HepG2 (cell line): Measurements from ENCODE around the gene ANKRD65. TPM values are rescaled to one million over a fixed set of nuclear protein-coding genes. Genes with fewer than 3 reads are reported as not detected.

ENCODE experiments used
- BATF2 ChIP-seq: sonication (generic); formaldehyde crosslinking; IDR thresholded peaks from 2 replicates; pipeline ENCODE4 v1.8.0; 2022; ENCODE audit warnings: mild to moderate bottlenecking, missing genetic modification reagents, moderate library complexity
- MIER2 ChIP-seq: IDR thresholded peaks from 2 replicates; pipeline ENCODE4 v1.6.1; 2016; ENCODE audit warnings: missing biosample characterization, missing genetic modification reagents
- NFRKB ChIP-seq: fragments of 450-650 bp; IDR thresholded peaks from 2 replicates; pipeline ENCODE4 v1.6.1; 2017
- NPAS2 ChIP-seq: sonication (generic); formaldehyde crosslinking; IDR thresholded peaks from 2 replicates; pipeline ENCODE4 v1.8.0; 2022; ENCODE audit warnings: mild to moderate bottlenecking, missing genetic modification reagents, borderline replicate concordance
- NR2F1 ChIP-seq, 2 experiments: fragments of 450-650 bp in 1 of 2; formaldehyde crosslinking in 1 of 2; IDR thresholded peaks; 2 replicates each; pipeline versions ENCODE4 v1.5.0 to v1.6.1; 2016 to 2020; ENCODE audit warnings: mild to moderate bottlenecking in 1 of 2, missing compliant biosample characterization in 1 of 2, missing genetic modification reagents in 1 of 2, moderate library complexity in 1 of 2
- PAXIP1 ChIP-seq: sonication (generic); formaldehyde crosslinking; conservative IDR thresholded peaks from 2 replicates; pipeline ENCODE4 v1.4.0; 2020; ENCODE audit warnings: mild to moderate bottlenecking, missing genetic modification reagents, moderate library complexity
- PHF21A ChIP-seq: sonication (generic); formaldehyde crosslinking; IDR thresholded peaks from 2 replicates; pipeline ENCODE4 v1.5.0; 2020; ENCODE audit warnings: mild to moderate bottlenecking, missing genetic modification reagents
- POLR2A ChIP-seq, 2 experiments: IDR thresholded peaks; 2 replicates each; pipeline ENCODE4 v1.6.1; 2011; ENCODE audit warnings: low read depth in 2 of 2, low read length in 2 of 2, mild to moderate bottlenecking in 1 of 2, moderate library complexity in 1 of 2; ENCODE audit not compliant: insufficient read depth in 1 of 2
- REL ChIP-seq: sonication (generic); formaldehyde crosslinking; conservative IDR thresholded peaks from 2 replicates; pipeline ENCODE4 v1.8.0; 2022; ENCODE audit warnings: mild to moderate bottlenecking, missing genetic modification reagents, moderate library complexity
- RFX5 ChIP-seq: IDR thresholded peaks from 2 replicates; pipeline ENCODE4 v1.6.1; 2011; ENCODE audit warnings: low read depth, low read length, improper control_type of control experiment
- SMAD9 ChIP-seq: sonication (generic); formaldehyde crosslinking; IDR thresholded peaks from 2 replicates; pipeline ENCODE4 v1.5.1; 2020; ENCODE audit warnings: mild to moderate bottlenecking, missing genetic modification reagents
- SNAPC5 ChIP-seq: sonication (generic); formaldehyde crosslinking; IDR thresholded peaks from 2 replicates; pipeline ENCODE4 v1.8.1; 2023; ENCODE audit warnings: mild to moderate bottlenecking, missing genetic modification reagents, borderline replicate concordance
- TAF15 ChIP-seq: fragments of 200-400 bp; formaldehyde crosslinking; IDR thresholded peaks from one replicate; pipeline ENCODE4 v1.6.1; 2018; ENCODE audit warnings: mild to moderate bottlenecking, low read depth, low read length; ENCODE audit not compliant: poor library complexity, severe bottlenecking
- ZBED4 ChIP-seq: sonication (generic); formaldehyde crosslinking; IDR thresholded peaks from 2 replicates; pipeline ENCODE4 v1.4.0; 2020; ENCODE audit warnings: missing genetic modification reagents, borderline replicate concordance
- ZBTB21 ChIP-seq: sonication (generic); formaldehyde crosslinking; IDR thresholded peaks from 2 replicates; pipeline ENCODE4 v1.4.0; 2020; ENCODE audit warnings: missing genetic modification reagents
- ZFP41 ChIP-seq: sonication (generic); formaldehyde crosslinking; IDR thresholded peaks from 2 replicates; pipeline ENCODE4 v1.4.0; 2020; ENCODE audit warnings: mild to moderate bottlenecking, missing genetic modification reagents, borderline replicate concordance
- ZFYVE20 ChIP-seq: sonication (generic); formaldehyde crosslinking; IDR thresholded peaks from 2 replicates; pipeline ENCODE4 v1.8.0; 2023; ENCODE audit warnings: low read depth, mild to moderate bottlenecking, moderate library complexity, missing genetic modification reagents, borderline replicate concordance
- ZNF230 ChIP-seq: sonication (generic); formaldehyde crosslinking; IDR thresholded peaks from 2 replicates; pipeline ENCODE4 v1.4.0; 2020; ENCODE audit warnings: mild to moderate bottlenecking, missing genetic modification reagents
- ZNF24 ChIP-seq: fragments of 450-650 bp; IDR thresholded peaks from 2 replicates; pipeline ENCODE4 v1.6.1; 2017; ENCODE audit warnings: antibody characterized with exemption, mild to moderate bottlenecking
- ZNF691 ChIP-seq: sonication (generic); formaldehyde crosslinking; IDR thresholded peaks from 2 replicates; pipeline ENCODE4 v1.4.0; 2020; ENCODE audit warnings: missing genetic modification reagents, low read depth, mild to moderate bottlenecking, borderline replicate concordance
- ZNF777 ChIP-seq: sonication (generic); formaldehyde crosslinking; IDR thresholded peaks from 2 replicates; pipeline ENCODE4 v1.4.0; 2020; ENCODE audit warnings: missing genetic modification reagents
- polyA plus RNA-seq, 8 experiments: library from polyadenylated mRNA; depleted of rRNA in 3 of 8; stranded (reverse) in 7 of 8; unstranded in 1 of 8; fragments of >200 nt; fragmentation: Illumina TruSeq in 4 of 8; extraction: Trizol in 4 of 8; gene quantifications; 2 replicates each; pipeline versions ENCODE4 v1.2.1 to v1.2.3, GENCODE V29; 2011 to 2016; ENCODE audit warnings: low read depth in 4 of 8, missing spikeins in 1 of 8, mixed read lengths in 1 of 8; ENCODE audit not compliant: insufficient read depth in 1 of 8
- total RNA-seq, 5 experiments: library from RNA; depleted of rRNA; stranded (reverse); fragments of >200 nt; fragmentation: Illumina TruSeq; extraction: Trizol; gene quantifications; 2 replicates each; pipeline ENCODE4 v1.2.3, GENCODE V29; 2016; ENCODE audit warnings: low read depth in 1 of 5

The ANKRD65 gene
- total and polyA plus RNA-seq, 2 of the 13 experiments (the other 11 are each of a cell fraction or from before 2014, with no cell fraction given), result 12.1 to 30.1 TPM

- TF ChIP-seq ZBED4 (CRISPR knock-in tag) (no peak), POLR2A (IDR thresholded peaks at IDR 0.05; ENCODE audit: insufficient read depth in 1 of 2, low read depth in 2 of 2, low read length in 2 of 2) (no peak; a peak in 1 of 4 replicates), SNAPC5 (CRISPR knock-in tag) (no peak), BATF2 (CRISPR knock-in tag) (no peak), TAF15 (no peak), NFRKB (no peak), ZFYVE20 (CRISPR knock-in tag) (no peak; the same call in 1 of the 2 replicates), MIER2 (CRISPR knock-in tag) (no peak), ZBTB21 (no peak), RFX5 (no peak), ZFP41 (no peak), NPAS2 (CRISPR knock-in tag) (no peak), PAXIP1 (CRISPR knock-in tag) (no peak), ZNF691 (CRISPR knock-in tag) (no peak), NR2F1 (CRISPR knock-in tag; IDR thresholded peaks at IDR 0.05) (no peak), PHF21A (CRISPR knock-in tag) (no peak), ZNF24 (no peak), ZNF230 (CRISPR knock-in tag) (no peak), SMAD9 (CRISPR knock-in tag) (0 out of 2 replicates have a peak, but pooled peaks have one; percentile 49), ZNF777 (CRISPR knock-in tag) (peak; percentile 87), REL (CRISPR knock-in tag) (no peak)
Measured at GRCh38 chr1:1435106-1435903, 14.2 kb upstream of the ANKRD65 start, which contains the start of gene VWA1 (continued).
